ENCODE data around the gene ZNF532.

The ZNF532 gene

DNA sequence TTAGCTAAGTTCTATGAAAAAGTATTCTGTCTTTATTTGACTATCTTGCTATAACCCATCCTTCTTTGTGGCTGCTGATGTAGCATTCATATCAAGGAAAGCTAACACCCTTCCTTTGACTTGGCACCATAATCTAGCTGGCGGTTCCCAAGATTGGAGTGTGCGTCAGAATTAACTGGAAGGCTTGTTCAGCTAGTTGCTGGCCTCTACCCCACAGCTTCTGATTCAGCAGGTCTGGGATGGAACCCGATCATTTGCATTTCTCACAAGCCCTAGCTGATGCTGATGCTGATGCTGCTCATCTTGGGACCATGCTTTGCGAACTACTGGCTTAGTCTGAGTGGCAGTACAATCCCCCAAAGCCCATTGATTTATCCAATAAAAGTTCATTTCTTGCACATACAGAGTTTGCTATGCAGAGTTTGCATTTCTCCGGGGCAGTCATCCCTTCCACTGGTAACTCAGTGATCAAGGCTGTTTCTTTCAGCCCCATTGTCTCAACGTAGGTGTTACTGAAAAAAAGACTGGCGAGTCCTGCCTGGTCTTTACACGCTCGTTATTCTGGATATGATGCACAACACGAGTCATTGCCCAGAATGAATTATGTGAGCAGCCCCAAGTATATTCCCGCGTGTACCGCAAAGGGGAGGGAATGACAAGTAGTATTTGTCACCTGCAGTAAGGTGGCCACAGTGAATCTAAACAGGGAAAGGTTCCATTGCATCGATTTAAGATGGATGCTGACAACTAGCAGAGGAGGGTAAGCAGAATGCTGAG, 96.5 kb downstream of the ZNF532 start:
- no peak for ATAC-seq
- TF ChIP-seq ZNF8 (CRISPR knock-in tag; IDR thresholded peaks at IDR 0.05) = no peak
- TF ChIP-seq CSDC2 (CRISPR knock-in tag; IDR thresholded peaks at IDR 0.05) = no peak
- no peak for TF ChIP-seq ESRRG (CRISPR knock-in tag; IDR thresholded peaks at IDR 0.05)
- TF ChIP-seq GLIS3 (CRISPR knock-in tag; IDR thresholded peaks at IDR 0.05) = no peak
- no peak for TF ChIP-seq TCF4 (CRISPR knock-in tag; IDR thresholded peaks at IDR 0.05; ENCODE audit: borderline replicate concordance)
- no peak for TF ChIP-seq SNAI2 (CRISPR knock-in tag; IDR thresholded peaks at IDR 0.05)
- TF ChIP-seq POU6F1 (CRISPR knock-in tag; IDR thresholded peaks at IDR 0.05; ENCODE audit: borderline replicate concordance, low read depth) = no peak
- TF ChIP-seq OSR1 (CRISPR knock-in tag; IDR thresholded peaks at IDR 0.05) = no peak
- no peak for TF ChIP-seq TOX (CRISPR knock-in tag; IDR thresholded peaks at IDR 0.05; ENCODE audit: borderline replicate concordance)
- TF ChIP-seq PPARA (CRISPR knock-in tag; IDR thresholded peaks at IDR 0.05; ENCODE audit: borderline replicate concordance) = no peak
- TF ChIP-seq BACH2 (CRISPR knock-in tag; IDR thresholded peaks at IDR 0.05; ENCODE audit: borderline replicate concordance) = no peak
- no peak for TF ChIP-seq TSHZ2 (CRISPR knock-in tag; IDR thresholded peaks at IDR 0.05)
- TF ChIP-seq ZC3H10 (CRISPR knock-in tag; IDR thresholded peaks at IDR 0.05) = no peak
- no peak for TF ChIP-seq ZNF70 (CRISPR knock-in tag; IDR thresholded peaks at IDR 0.05)
- TF ChIP-seq ZFP3 (CRISPR knock-in tag; IDR thresholded peaks at IDR 0.05) = no peak

DNA sequence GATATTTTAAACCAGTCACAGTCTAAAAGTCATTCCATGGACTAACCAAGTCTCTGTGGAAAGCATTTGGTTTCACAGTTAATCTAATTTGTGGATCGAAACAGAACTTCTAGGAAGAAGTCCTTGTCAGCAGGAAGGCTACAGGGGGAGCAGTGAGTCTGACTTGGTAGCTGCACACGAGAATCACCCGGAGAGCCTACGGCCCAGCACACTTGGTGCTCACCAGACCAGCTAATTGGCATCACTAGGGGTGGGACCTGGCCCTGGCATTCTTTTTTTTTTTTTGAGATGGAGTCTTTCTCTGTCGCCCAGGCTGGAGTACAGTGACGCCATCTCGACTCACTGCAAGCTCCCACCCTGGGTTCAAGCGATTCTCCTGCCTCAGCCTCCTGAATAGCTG, 97.7 kb downstream of the ZNF532 start:
- no peak for TF ChIP-seq POU6F1 (CRISPR knock-in tag; IDR thresholded peaks at IDR 0.05; ENCODE audit: borderline replicate concordance, low read depth)
- TF ChIP-seq CREB5 (CRISPR knock-in tag; IDR thresholded peaks at IDR 0.05; ENCODE audit: low read depth) = no peak
- TF ChIP-seq ZNF565 (CRISPR knock-in tag; conservative IDR thresholded peaks at IDR 0.05; ENCODE audit: low read depth) = no peak
- TF ChIP-seq, protein P1, sequence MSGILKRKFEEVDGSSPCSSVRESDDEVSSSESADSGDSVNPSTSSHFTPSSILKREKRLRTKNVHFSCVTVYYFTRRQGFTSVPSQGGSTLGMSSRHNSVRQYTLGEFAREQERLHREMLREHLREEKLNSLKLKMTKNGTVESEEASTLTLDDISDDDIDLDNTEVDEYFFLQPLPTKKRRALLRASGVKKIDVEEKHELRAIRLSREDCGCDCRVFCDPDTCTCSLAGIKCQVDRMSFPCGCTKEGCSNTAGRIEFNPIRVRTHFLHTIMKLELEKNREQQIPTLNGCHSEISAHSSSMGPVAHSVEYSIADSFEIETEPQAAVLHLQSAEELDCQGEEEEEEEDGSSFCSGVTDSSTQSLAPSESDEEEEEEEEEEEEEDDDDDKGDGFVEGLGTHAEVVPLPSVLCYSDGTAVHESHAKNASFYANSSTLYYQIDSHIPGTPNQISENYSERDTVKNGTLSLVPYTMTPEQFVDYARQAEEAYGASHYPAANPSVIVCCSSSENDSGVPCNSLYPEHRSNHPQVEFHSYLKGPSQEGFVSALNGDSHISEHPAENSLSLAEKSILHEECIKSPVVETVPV (CRISPR knock-in tag; IDR thresholded peaks at IDR 0.05) = no peak
- TF ChIP-seq ZFP3 (CRISPR knock-in tag; IDR thresholded peaks at IDR 0.05) = no peak
- no peak for TF ChIP-seq ZNF8 (CRISPR knock-in tag; IDR thresholded peaks at IDR 0.05)
- ATAC-seq = peak; percentile 31

GRCh38 chr18:58965291-58966004, 100.8 kb downstream of the ZNF532 start:
- ATAC-seq = no peak
- TF ChIP-seq TCF4 (CRISPR knock-in tag; IDR thresholded peaks at IDR 0.05; ENCODE audit: borderline replicate concordance) (no peak), ZNF70 (CRISPR knock-in tag; IDR thresholded peaks at IDR 0.05) (no peak), ZFP3 (CRISPR knock-in tag; IDR thresholded peaks at IDR 0.05) (no peak), ISL1 (CRISPR knock-in tag; IDR thresholded peaks at IDR 0.05) (no peak), CREB5 (CRISPR knock-in tag; IDR thresholded peaks at IDR 0.05; ENCODE audit: low read depth) (no peak), ZNF565 (CRISPR knock-in tag; conservative IDR thresholded peaks at IDR 0.05; ENCODE audit: low read depth) (no peak), OSR1 (CRISPR knock-in tag; IDR thresholded peaks at IDR 0.05) (no peak), BACH2 (CRISPR knock-in tag; IDR thresholded peaks at IDR 0.05; ENCODE audit: borderline replicate concordance) (no peak), POU6F1 (CRISPR knock-in tag; IDR thresholded peaks at IDR 0.05; ENCODE audit: borderline replicate concordance, low read depth) (no peak), ZNF8 (CRISPR knock-in tag; IDR thresholded peaks at IDR 0.05) (no peak), ZC3H10 (CRISPR knock-in tag; IDR thresholded peaks at IDR 0.05) (no peak), PATZ1 (CRISPR knock-in tag; IDR thresholded peaks at IDR 0.05; ENCODE audit: borderline replicate concordance) (no peak), ESRRG (CRISPR knock-in tag; IDR thresholded peaks at IDR 0.05) (no peak), RARB (CRISPR knock-in tag; IDR thresholded peaks at IDR 0.05) (no peak)

Measured in SK-N-SH treated with all-trans-retinoic acid at 6 μM for 48 hours (cell line).